ENCODE measurements around the gene MICAL3.

GRCh38 chr22:18067121-18067520, 42.8 kb upstream of the MICAL3 start:
- TF ChIP-seq CTCF (IDR thresholded peaks at IDR 0.05) (no peak), POLR2A (IDR thresholded peaks at IDR 0.05) (no peak)
